ENCODE measurements around the gene MYO7B.

DNA sequence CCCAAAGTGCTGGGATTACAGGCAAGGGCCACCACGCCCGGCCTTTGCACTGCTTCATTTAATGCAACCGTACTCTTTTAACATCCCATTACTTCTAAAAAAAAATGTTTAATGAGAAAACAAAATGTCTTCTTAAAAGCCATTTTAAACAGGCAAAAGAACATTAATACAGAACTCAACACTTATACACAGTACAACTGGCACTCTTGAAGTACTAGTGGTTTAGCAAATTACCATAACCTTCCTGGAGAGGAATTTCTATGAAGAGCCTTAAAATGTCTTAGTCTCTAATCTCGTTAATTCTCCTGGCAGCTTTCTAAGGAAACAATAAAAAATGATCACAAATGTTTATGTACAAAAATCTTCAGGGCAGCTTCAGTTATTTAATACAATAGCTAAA, 15.1 kb upstream of the MYO7B start:
- TF ChIP-seq, protein P1, sequence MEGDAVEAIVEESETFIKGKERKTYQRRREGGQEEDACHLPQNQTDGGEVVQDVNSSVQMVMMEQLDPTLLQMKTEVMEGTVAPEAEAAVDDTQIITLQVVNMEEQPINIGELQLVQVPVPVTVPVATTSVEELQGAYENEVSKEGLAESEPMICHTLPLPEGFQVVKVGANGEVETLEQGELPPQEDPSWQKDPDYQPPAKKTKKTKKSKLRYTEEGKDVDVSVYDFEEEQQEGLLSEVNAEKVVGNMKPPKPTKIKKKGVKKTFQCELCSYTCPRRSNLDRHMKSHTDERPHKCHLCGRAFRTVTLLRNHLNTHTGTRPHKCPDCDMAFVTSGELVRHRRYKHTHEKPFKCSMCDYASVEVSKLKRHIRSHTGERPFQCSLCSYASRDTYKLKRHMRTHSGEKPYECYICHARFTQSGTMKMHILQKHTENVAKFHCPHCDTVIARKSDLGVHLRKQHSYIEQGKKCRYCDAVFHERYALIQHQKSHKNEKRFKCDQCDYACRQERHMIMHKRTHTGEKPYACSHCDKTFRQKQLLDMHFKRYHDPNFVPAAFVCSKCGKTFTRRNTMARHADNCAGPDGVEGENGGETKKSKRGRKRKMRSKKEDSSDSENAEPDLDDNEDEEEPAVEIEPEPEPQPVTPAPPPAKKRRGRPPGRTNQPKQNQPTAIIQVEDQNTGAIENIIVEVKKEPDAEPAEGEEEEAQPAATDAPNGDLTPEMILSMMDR (IDR thresholded peaks at IDR 0.05), result no peak
- TF ChIP-seq POLR2A (IDR thresholded peaks at IDR 0.05), result no peak

Data from uterus (tissue), 2 donors.